Measurements from ENCODE around the gene TAAR9. TPM values are rescaled to one million over a fixed set of nuclear protein-coding genes. Genes with fewer than 3 reads are reported as not detected.

The TAAR9 gene
- 0.41 TPM for total RNA-seq

- DNase-seq (ENCODE audit: low spot score in 2 of 2) (no peak), FAIRE-seq (no peak)
Measured at GRCh38 chr6:132537977-132538376, at the start of gene TAAR9. TAAR9 (plus strand) TSS chr6:132538277; CDS start chr6:132538290, 13 bp downstream.

DNA sequence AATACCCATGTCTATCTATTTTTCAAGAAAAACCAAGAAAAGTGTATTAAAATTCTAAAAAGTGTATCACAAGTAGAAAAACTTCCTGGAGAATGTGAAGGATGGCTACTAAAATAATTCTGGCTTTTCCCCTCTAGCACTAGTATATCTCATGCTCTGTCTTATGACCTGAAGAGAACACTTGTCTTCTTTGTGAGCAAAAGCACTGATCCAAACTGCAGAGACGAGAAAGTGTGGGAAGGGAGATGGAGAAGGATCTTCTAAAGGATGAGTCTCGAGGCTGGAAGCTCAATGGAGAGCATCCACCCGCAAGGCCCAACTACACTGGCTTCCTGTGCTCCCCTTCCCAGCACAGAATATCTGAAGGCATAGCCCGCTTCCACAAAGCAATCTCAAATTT is 48.7 kb upstream of the TAAR9 start:
- no peak for DNase-seq (ENCODE audit: low spot score in 2 of 2)
- no peak for FAIRE-seq

DNA sequence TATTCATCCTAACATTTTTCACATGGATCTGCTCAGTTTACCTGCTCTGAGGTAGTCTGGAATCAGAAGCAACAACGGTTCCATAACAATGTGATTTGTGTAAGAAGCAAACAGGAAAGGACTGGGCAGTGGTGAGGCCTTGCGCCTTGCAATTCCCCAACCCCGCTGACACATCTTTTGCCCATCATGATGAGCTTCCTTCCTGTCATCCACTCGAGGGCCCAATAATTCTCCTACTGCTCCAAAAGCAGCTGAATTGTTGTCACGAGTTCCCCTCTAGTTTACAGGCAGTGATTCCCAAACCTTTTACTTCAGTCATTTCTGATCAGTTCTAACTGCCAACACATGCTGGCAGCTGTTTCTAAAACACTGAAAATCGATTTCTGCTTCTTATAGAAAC is 48.1 kb upstream of the TAAR9 start:
- no peak for FAIRE-seq
- no peak for DNase-seq (ENCODE audit: low spot score in 2 of 2)

- no peak for DNase-seq (ENCODE audit: low spot score in 2 of 2)
Measured at GRCh38 chr6:132490478-132491204, 47.4 kb upstream of the TAAR9 start.

GRCh38 chr6:132491303-132491702 is 46.8 kb upstream of the TAAR9 start:
- no peak for DNase-seq (ENCODE audit: low spot score in 2 of 2)

More at GRCh38 chr6:132490478-132491204, 47.4 kb upstream of the TAAR9 start:
- no peak for FAIRE-seq

DNA sequence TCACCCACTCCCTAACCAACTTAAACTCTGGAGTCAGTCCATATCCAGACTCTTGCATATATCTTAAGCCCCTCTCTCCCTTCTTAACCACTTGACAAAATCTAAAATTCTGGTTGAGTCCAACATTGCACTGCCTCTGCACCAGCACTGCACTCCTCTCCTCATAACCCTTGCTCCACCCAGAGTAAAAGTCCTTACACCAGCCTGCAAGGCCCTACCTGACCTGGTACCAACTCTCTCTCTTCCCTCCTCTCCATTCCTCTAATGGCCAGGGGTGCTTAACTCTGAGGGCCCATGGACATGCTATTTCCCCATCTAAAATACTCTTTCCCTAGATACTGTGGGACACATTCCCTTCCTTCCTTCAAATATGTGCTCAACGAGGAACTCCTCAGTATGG is 46.2 kb upstream of the TAAR9 start:
- FAIRE-seq (no peak), DNase-seq (ENCODE audit: low spot score in 2 of 2) (no peak)

More at GRCh38 chr6:132491303-132491702, 46.8 kb upstream of the TAAR9 start:
- FAIRE-seq: no peak

DNA sequence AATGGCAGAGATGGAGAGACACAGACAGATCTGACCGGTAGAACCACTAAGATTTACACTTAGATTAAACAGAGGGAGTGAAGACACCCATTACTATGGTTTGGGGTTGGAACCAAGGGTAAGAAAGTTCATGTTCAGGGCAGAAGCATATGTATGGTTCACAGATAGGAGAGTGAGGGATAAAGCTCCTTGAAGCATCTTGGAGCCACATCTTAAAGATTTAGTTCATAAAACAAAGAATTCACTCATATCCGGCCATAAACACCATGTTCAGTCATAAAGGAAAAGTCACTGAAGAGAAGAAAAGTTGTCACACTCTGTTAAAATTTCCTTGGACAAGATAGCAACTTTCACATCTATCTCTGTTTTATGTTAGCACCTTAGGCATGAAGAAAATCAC is 43.1 kb upstream of the TAAR9 start:
- no peak for FAIRE-seq

GRCh38 chr6:132495604-132496079 is 42.4 kb upstream of the TAAR9 start:
- DNase-seq (ENCODE audit: low spot score in 2 of 2) (no peak), FAIRE-seq (no peak)

More for the DNA sequence above, 43.1 kb upstream of the TAAR9 start:
- no peak for DNase-seq (ENCODE audit: low spot score in 2 of 2)

GRCh38 chr6:132496519-132497180 is 41.4 kb upstream of the TAAR9 start:
- DNase-seq (ENCODE audit: low spot score in 2 of 2) (no peak), FAIRE-seq (no peak)

DNA sequence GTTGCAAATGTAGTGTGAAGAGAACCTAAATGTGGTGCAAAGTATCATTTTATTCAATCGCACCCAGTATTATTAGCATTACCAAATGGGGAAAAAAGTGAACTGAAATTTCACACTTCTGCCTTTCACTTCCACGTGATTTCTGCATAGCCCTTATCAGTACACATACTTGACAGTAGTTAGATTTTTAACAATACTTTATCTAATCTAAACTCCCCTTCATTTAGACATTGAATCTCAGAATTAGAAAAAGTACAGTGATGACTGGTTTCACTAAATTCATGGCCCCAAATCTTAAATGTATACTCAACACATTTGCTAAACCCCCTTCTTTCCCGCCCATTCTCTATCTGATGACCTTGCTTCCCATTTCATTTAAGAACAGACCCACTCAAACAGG is 39.4 kb upstream of the TAAR9 start:
- no peak for DNase-seq (ENCODE audit: low spot score in 2 of 2)
- no peak for FAIRE-seq

- DNase-seq (ENCODE audit: low spot score in 2 of 2) (no peak), FAIRE-seq (no peak)
Measured at GRCh38 chr6:132499757-132500156, 38.3 kb upstream of the TAAR9 start.

GRCh38 chr6:132504757-132505156 is 33.3 kb upstream of the TAAR9 start:
- FAIRE-seq (no peak), DNase-seq (ENCODE audit: low spot score in 2 of 2) (no peak)

DNA sequence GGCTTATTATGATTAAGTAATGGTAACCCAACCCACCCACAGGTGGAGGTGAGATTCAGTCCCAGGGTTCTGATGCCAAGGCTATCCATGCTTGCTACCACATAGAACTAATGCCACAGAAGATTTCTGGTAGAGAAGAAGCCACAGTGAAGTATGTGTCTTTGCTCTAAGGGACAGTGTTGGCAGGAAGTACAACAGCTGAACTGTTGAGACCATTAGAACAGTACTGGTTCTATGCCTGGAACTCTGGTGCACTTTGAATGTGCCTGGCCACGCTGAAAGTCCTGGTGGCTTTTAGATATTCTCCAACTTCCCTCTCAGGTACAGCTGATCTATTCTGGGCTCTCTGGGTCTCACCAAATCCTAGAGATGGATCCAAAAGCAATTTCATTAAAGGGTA is 32.9 kb upstream of the TAAR9 start:
- FAIRE-seq (no peak), DNase-seq (ENCODE audit: low spot score in 2 of 2) (no peak)

DNA sequence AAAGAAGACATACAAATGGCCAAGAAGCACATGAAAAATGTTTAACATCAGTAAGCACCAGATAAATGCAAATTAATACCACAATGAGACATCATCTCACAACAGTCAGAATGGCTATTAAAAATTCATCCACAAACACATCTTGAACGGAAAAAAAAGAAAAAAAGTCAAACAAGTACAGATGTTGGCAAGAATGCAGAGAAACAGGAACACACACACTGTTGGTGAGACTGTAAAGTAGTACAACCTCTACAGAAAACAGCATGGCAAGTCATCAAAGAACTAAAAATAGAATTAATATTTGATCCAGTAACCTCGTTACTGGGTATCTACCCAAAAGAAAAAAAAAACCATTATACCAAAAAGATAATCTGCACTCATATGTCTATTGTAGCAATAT is 31.6 kb upstream of the TAAR9 start:
- no peak for DNase-seq (ENCODE audit: low spot score in 2 of 2)
- no peak for FAIRE-seq

DNA sequence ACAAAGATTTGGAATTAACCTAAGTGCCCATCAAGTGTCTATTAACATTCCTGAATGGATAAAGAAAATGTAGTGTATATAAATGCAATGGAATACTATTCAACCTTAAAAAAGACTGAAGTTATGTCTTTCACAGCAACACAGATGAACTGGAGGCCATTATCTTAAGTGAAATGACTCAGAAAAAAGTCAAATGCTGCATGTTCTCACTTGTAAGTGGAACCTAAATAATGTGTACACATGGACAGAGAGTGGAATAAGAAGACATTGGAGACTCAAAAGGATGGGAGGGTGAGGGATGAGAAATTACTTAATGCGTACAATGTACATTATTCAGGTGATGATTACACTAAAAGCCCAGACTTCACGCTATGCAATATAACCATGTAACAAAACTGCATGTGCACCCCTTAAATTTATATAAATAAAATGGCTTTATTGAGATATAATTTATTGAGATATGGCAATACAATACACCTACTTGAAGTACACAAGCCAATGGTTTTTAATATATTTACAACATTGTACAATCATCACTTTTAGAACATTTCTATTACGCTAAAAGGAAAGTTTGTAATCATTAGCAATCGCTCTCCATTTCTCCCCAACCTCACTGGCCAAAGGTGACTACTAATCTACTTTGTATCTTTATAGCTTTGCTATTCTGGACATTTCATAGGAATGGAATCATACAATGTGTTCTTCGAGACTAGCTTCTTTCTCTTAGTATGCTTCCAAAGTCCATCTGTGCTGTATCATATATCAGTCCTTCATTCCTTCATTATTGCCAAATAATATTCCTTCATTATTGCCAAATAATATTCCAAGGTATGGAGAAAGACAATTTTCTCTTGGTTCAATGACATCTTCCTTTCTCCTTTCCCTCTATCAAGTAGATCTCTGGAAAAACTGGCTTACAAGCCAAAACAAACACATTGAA is 30.9 kb upstream of the TAAR9 start:
- FAIRE-seq (no peak), DNase-seq (ENCODE audit: low spot score in 2 of 2) (no peak)

- no peak for FAIRE-seq
- DNase-seq (ENCODE audit: low spot score in 2 of 2): no peak
Measured at GRCh38 chr6:132511210-132511830, 26.8 kb upstream of the TAAR9 start.

DNA sequence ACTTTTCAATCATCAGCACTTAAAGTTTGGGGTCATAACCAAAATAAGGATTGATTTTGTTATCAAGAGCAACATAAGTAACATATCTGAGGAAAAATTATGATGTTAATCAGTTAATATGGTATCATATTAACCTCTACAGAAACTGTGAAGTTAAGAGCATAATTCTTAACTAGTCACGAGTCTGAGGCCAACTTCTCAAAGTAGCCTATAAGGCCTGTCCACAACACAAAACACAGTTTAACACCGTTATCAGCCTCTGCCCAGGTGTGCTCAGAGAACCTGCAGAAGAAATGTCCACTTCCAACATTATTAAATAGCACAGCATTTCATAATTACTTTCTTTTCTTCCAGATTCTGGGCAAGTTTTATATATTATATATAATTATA is 26.3 kb upstream of the TAAR9 start:
- DNase-seq (ENCODE audit: low spot score in 2 of 2) (no peak), FAIRE-seq (no peak)

GRCh38 chr6:132512342-132512637 is 25.8 kb upstream of the TAAR9 start:
- no peak for FAIRE-seq
- no peak for DNase-seq (ENCODE audit: low spot score in 2 of 2)

GRCh38 chr6:132512638-132513632 is 25.1 kb upstream of the TAAR9 start, which contains the start of gene STX7:
STX7 (minus strand) TSS chr6:132513116; CDS start chr6:132503530, 9,586 bp downstream.
- peak; percentile 88 to 89 for DNase-seq (ENCODE audit: low spot score in 2 of 2)
- no peak for FAIRE-seq

Data from frontal cortex (tissue), 4 donors.